Measurements from ENCODE around the gene OVCH1. TPM values are rescaled to one million over a fixed set of nuclear protein-coding genes. Genes with fewer than 3 reads are reported as not detected.

The OVCH1 gene
- total RNA-seq, 1 experiment from 2014 or later: not detected

DNA sequence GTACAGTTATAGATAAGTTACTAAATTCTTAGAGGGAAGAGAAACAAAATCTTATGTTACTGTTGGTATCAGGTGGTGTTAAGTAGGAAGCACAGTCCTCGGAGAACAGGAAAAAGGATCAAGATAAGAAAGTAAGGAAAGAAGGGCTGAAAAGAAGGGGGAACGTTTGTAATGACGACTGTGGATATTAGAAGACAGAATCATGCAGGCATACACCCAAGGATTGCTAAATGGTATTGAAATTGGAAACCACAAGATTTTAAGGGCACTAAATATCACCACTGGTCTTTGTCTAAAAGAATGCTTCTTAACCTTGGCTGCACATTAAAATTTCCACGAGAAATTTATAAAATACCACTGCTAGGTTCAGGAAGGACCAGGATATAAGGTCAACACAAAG, 82.4 kb downstream of the OVCH1 start:
- no peaks in the 10 kb centered on the region for H3K4me1 Mint-ChIP-seq
- Histone ChIP-seq H3K14ac (ENCODE audit: insufficient read depth, low read length) (no peak overlapping the region), H2AK5ac (ENCODE audit: insufficient read length, low read length) (no peak overlapping the region), H3K9me3 (ENCODE audit: control insufficient read depth, low read depth, low read length) (peaks cover 13% of the 10 kb centered on the region), H2BK12ac (ENCODE audit: insufficient read length, low read depth, low read length) (no peak overlapping the region), H4K20me1 (ENCODE audit: control insufficient read depth, insufficient read depth, insufficient read length) (no peaks in the 10 kb centered on the region), H3K23me2 (ENCODE audit: insufficient read length, low read depth, low read length, poor library complexity, severe bottlenecking) (no peaks in the 10 kb centered on the region), H4K91ac (ENCODE audit: insufficient read length, low read depth, low read length) (no peak overlapping the region), H2BK5ac (ENCODE audit: insufficient read length, low read length) (no peak overlapping the region), H2BK120ac (ENCODE audit: low read depth, low read length, poor library complexity, severe bottlenecking) (no peak overlapping the region), H3T11ph (ENCODE audit: low read length) (no peak overlapping the region), H3K23ac (ENCODE audit: insufficient read length, low read depth, low read length) (no peak overlapping the region), H4K8ac (replicated peaks; ENCODE audit: insufficient read length, low read depth, low read length) (no peak overlapping the region), H3K27ac (ENCODE audit: insufficient read length, low read depth, low read length) (no peak overlapping the region), H3K56ac (ENCODE audit: insufficient read length, low read depth, low read length) (no peak overlapping the region), H3K79me2 (ENCODE audit: insufficient read depth, low read length) (no peaks in the 10 kb centered on the region), H2AFZ (ENCODE audit: low read length) (no peak overlapping the region), H3K4me2 (ENCODE audit: insufficient read depth, insufficient read length, low read length) (no peak overlapping the region), H2BK20ac (ENCODE audit: low read depth, low read length, poor library complexity, severe bottlenecking) (no peak overlapping the region), H3K27me3 (ENCODE audit: insufficient read depth, low read length) (no peaks in the 10 kb centered on the region), H3K4me1 (ENCODE audit: insufficient read depth, low read length) (no peaks in the 10 kb centered on the region), H3K18ac (ENCODE audit: insufficient read length, low read depth, low read length) (no peak overlapping the region), H4K5ac (ENCODE audit: insufficient read length, low read depth, low read length) (no peak overlapping the region), H3K79me1 (ENCODE audit: insufficient read depth, low read depth, low read length, poor library complexity, severe bottlenecking) (no peaks in the 10 kb centered on the region), H2BK15ac (ENCODE audit: low read depth, low read length) (no peak overlapping the region), H3K9ac (ENCODE audit: extremely low read depth, insufficient read length, low read length) (no peak overlapping the region), H3K4ac (ENCODE audit: low read depth, low read length) (no peak overlapping the region)
- no CpG with 5 or more reads among the region's 4 CpGs for WGBS (ENCODE audit: extremely low coverage, insufficient read length, low lambda C conversion rate)
- H3K4me3 Mint-ChIP-seq: no peak overlapping the region
- H3K9me3 Mint-ChIP-seq: peaks cover 24 to 29% of the 10 kb centered on the region in 2 experiments
- TF ChIP-seq, protein P1, sequence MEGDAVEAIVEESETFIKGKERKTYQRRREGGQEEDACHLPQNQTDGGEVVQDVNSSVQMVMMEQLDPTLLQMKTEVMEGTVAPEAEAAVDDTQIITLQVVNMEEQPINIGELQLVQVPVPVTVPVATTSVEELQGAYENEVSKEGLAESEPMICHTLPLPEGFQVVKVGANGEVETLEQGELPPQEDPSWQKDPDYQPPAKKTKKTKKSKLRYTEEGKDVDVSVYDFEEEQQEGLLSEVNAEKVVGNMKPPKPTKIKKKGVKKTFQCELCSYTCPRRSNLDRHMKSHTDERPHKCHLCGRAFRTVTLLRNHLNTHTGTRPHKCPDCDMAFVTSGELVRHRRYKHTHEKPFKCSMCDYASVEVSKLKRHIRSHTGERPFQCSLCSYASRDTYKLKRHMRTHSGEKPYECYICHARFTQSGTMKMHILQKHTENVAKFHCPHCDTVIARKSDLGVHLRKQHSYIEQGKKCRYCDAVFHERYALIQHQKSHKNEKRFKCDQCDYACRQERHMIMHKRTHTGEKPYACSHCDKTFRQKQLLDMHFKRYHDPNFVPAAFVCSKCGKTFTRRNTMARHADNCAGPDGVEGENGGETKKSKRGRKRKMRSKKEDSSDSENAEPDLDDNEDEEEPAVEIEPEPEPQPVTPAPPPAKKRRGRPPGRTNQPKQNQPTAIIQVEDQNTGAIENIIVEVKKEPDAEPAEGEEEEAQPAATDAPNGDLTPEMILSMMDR (conservative IDR thresholded peaks at IDR 0.05): no peak
- peaks cover 6 to 24% (median 19%) of the 10 kb centered on the region in 3 experiments; a peak in 6 of 7 replicates for H3K36me3 Mint-ChIP-seq (ENCODE audit: insufficient read depth in 1 of 3, low read depth in 3 of 3)
- peaks cover 3% of the 10 kb centered on the region for H3K27me3 Mint-ChIP-seq (ENCODE audit: low read depth)
- H3K27ac Mint-ChIP-seq: no peak overlapping the region
- no peak for DNase-seq
